Measurements from ENCODE around the gene TMEM61.

Gene TMEM61

GRCh38 chr1:54987919-54988705 lies 7.7 kb downstream of the TMEM61 start:
- Histone ChIP-seq H3K27me3 (ENCODE audit: low read depth, low read length) (no peaks in the 10 kb centered on the region), H3K27ac (ENCODE audit: low read length) (no peak overlapping the region), H3K9me3 (ENCODE audit: control insufficient read depth in 1 of 2, low read length in 2 of 2) (no peaks in the 10 kb centered on the region), H3K4me1 (ENCODE audit: control insufficient read depth in 1 of 2, insufficient read depth in 2 of 2, low read length in 2 of 2) (peaks cover 0 to 13% of the 10 kb centered on the region in 2 donors), H3K36me3 (ENCODE audit: control insufficient read depth in 1 of 2, insufficient read depth in 2 of 2, low read length in 2 of 2) (no peaks in the 10 kb centered on the region), H3K4me3 (ENCODE audit: low read depth in 1 of 2, low read length in 2 of 2) (no peak overlapping the region)

GRCh38 chr1:54988975-54989374 lies 8.5 kb downstream of the TMEM61 start:
- Histone ChIP-seq H3K27me3 (ENCODE audit: low read depth, low read length) (no peaks in the 10 kb centered on the region), H3K36me3 (ENCODE audit: control insufficient read depth in 1 of 2, insufficient read depth in 2 of 2, low read length in 2 of 2) (no peaks in the 10 kb centered on the region), H3K9me3 (ENCODE audit: control insufficient read depth in 1 of 2, low read length in 2 of 2) (no peaks in the 10 kb centered on the region), H3K4me3 (ENCODE audit: low read depth in 1 of 2, low read length in 2 of 2) (no peak overlapping the region), H3K27ac (ENCODE audit: low read length) (no peak overlapping the region), H3K4me1 (ENCODE audit: control insufficient read depth in 1 of 2, insufficient read depth in 2 of 2, low read length in 2 of 2) (peaks cover 0 to 13% of the 10 kb centered on the region in 2 donors)

DNA sequence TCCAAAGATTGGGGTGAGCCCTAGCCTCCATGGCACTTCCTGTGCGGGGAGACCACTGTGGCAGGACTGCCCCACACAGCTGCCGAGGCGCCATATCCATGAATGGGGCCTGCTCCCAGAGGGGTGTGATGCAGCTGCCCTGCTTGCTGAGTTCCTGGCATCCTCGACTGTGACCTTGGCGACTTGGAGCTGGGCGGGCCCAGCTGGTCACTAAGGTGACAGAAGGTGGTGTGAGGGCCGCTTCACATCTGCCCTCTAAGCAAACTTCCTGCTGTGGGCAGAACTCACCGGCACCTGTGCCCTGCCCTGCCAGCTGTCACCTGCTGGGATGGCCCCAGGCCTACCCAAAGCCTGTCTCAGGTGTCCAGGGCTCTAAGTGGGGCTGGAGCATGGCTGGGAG lies 9.0 kb downstream of the TMEM61 start:
- Histone ChIP-seq H3K9me3 (ENCODE audit: control insufficient read depth in 1 of 2, low read length in 2 of 2) (no peaks in the 10 kb centered on the region), H3K36me3 (ENCODE audit: control insufficient read depth in 1 of 2, insufficient read depth in 2 of 2, low read length in 2 of 2) (no peaks in the 10 kb centered on the region), H3K27me3 (ENCODE audit: low read depth, low read length) (no peaks in the 10 kb centered on the region), H3K4me3 (ENCODE audit: low read depth in 1 of 2, low read length in 2 of 2) (no peak overlapping the region), H3K27ac (ENCODE audit: low read length) (no peak overlapping the region), H3K4me1 (ENCODE audit: control insufficient read depth in 1 of 2, insufficient read depth in 2 of 2, low read length in 2 of 2) (peaks cover 0 to 13% of the 10 kb centered on the region in 2 donors)

- Histone ChIP-seq H3K27me3 (ENCODE audit: low read depth, low read length) (no peaks in the 10 kb centered on the region), H3K36me3 (ENCODE audit: control insufficient read depth in 1 of 2, insufficient read depth in 2 of 2, low read length in 2 of 2) (no peaks in the 10 kb centered on the region), H3K9me3 (ENCODE audit: control insufficient read depth in 1 of 2, low read length in 2 of 2) (no peaks in the 10 kb centered on the region), H3K4me3 (ENCODE audit: low read depth in 1 of 2, low read length in 2 of 2) (no peak overlapping the region), H3K4me1 (ENCODE audit: control insufficient read depth in 1 of 2, insufficient read depth in 2 of 2, low read length in 2 of 2) (peaks cover 0 to 13% of the 10 kb centered on the region in 2 donors), H3K27ac (ENCODE audit: low read length) (peak overlapping the region; percentile 43)
These were observed 9.8 kb downstream of the TMEM61 start for GRCh38 chr1:54989968-54990810.

GRCh38 chr1:54990916-54991315 lies 10.5 kb downstream of the TMEM61 start:
- Histone ChIP-seq H3K9me3 (ENCODE audit: control insufficient read depth in 1 of 2, low read length in 2 of 2) (no peaks in the 10 kb centered on the region), H3K36me3 (ENCODE audit: control insufficient read depth in 1 of 2, insufficient read depth in 2 of 2, low read length in 2 of 2) (no peaks in the 10 kb centered on the region), H3K27ac (ENCODE audit: low read length) (no peak overlapping the region), H3K4me3 (ENCODE audit: low read depth in 1 of 2, low read length in 2 of 2) (no peak overlapping the region), H3K27me3 (ENCODE audit: low read depth, low read length) (peaks cover 3% of the 10 kb centered on the region), H3K4me1 (ENCODE audit: control insufficient read depth in 1 of 2, insufficient read depth in 2 of 2, low read length in 2 of 2) (peaks cover 0 to 18% of the 10 kb centered on the region in 2 donors)

DNA sequence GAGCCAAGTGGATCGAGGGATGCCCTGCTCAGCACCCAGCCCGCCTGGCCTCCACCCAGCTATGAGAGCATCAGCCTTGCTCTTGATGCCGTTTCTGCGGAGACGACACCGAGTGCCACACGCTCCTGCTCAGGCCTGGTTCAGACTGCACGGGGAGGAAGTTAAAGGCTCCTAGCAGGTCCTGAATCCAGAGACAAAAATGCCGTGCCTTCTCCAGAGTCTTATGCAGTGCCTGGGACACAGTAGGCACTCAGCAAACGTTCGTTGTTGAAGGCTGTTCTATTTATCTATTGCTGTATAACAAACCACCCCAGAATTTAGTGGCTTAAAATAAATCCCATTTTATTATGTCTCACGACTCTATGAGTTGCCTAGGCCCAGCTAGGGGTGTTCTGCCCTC lies 11.5 kb downstream of the TMEM61 start:
- Histone ChIP-seq H3K36me3 (ENCODE audit: control insufficient read depth in 1 of 2, insufficient read depth in 2 of 2, low read length in 2 of 2) (no peaks in the 10 kb centered on the region), H3K4me3 (ENCODE audit: low read depth in 1 of 2, low read length in 2 of 2) (no peak overlapping the region), H3K27ac (ENCODE audit: low read length) (no peak overlapping the region), H3K27me3 (ENCODE audit: low read depth, low read length) (peaks cover 10% of the 10 kb centered on the region), H3K4me1 (ENCODE audit: control insufficient read depth in 1 of 2, insufficient read depth in 2 of 2, low read length in 2 of 2) (peaks cover 0 to 27% of the 10 kb centered on the region in 2 donors), H3K9me3 (ENCODE audit: control insufficient read depth in 1 of 2, low read length in 2 of 2) (no peaks in the 10 kb centered on the region)

DNA sequence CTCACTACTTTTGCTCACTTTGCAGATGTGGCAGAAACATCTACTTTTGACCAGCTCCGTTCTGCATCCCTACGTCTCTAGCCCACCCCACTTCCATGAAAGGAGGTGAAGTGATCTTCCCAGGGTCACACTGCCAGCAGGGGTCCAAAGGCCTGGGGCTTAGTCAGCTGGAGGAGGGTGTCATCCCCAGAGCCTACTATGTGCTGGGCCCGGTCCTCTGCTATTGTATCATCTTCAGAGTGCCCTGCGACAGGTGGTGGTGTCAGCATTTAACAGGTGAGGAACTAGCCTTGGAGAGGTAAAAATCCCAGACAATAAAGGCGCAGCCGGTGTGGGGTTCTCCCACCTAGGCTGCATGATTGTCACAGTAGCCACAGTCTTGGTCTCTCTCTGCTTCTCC lies 12.7 kb downstream of the TMEM61 start:
- no peak overlapping the region for H3K4me3 ChIP-seq (ENCODE audit: low read depth in 1 of 2, low read length in 2 of 2)
- H3K27ac ChIP-seq (ENCODE audit: low read length) = no peak overlapping the region
- H3K4me1 ChIP-seq (ENCODE audit: control insufficient read depth in 1 of 2, insufficient read depth in 2 of 2, low read length in 2 of 2) = peaks cover 0 to 26% of the 10 kb centered on the region in 2 donors
- H3K27me3 ChIP-seq (ENCODE audit: low read depth, low read length) = peaks cover 15% of the 10 kb centered on the region
- H3K36me3 ChIP-seq (ENCODE audit: control insufficient read depth in 1 of 2, insufficient read depth in 2 of 2, low read length in 2 of 2) = no peaks in the 10 kb centered on the region
- H3K9me3 ChIP-seq (ENCODE audit: control insufficient read depth in 1 of 2, low read length in 2 of 2) = no peaks in the 10 kb centered on the region

GRCh38 chr1:54994355-54994990 lies 14.0 kb downstream of the TMEM61 start:
- Histone ChIP-seq H3K9me3 (ENCODE audit: control insufficient read depth in 1 of 2, low read length in 2 of 2) (no peaks in the 10 kb centered on the region), H3K36me3 (ENCODE audit: control insufficient read depth in 1 of 2, insufficient read depth in 2 of 2, low read length in 2 of 2) (no peaks in the 10 kb centered on the region), H3K4me3 (ENCODE audit: low read depth in 1 of 2, low read length in 2 of 2) (no peak overlapping the region), H3K4me1 (ENCODE audit: control insufficient read depth in 1 of 2, insufficient read depth in 2 of 2, low read length in 2 of 2) (peaks cover 0 to 24% of the 10 kb centered on the region in 2 donors), H3K27ac (ENCODE audit: low read length) (no peak overlapping the region), H3K27me3 (ENCODE audit: low read depth, low read length) (peaks cover 15% of the 10 kb centered on the region)

DNA sequence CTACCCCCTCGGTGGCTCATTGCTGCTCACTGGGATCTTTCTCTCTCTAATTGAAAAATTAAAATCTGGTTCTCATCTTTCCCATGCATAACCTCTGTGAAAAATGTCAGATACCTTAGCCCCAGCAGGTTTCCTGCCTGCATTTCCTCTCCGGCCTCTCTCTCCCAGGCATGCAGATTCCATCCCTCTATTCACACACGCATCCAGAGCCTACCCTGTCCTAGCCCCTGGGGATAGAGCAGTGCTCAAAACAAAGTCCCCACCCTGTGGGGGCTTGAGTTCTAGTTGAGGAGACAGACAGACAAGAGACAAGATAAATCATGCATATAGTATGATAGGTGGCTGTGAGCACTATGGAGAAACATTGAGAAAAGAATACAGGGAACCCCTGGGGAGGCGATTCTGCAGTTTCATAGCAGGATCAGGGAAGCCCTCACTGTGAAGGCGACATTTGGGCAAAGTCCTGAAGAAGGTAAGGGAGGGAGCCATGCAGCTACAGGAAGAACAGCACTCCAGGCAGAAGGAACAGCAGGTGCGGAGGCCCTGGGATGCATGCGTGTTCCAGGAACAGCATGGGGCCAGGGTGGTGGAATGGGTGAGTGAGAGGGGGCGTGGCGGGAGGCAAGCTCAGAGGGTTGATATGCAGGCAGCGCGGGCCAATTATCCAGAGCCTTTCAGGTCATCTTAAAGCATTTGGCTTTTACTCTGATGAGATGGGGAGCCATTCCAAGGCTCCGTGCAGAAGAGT lies 14.8 kb downstream of the TMEM61 start:
- Histone ChIP-seq H3K36me3 (ENCODE audit: control insufficient read depth in 1 of 2, insufficient read depth in 2 of 2, low read length in 2 of 2) (no peaks in the 10 kb centered on the region), H3K4me3 (ENCODE audit: low read depth in 1 of 2, low read length in 2 of 2) (no peak overlapping the region), H3K4me1 (ENCODE audit: control insufficient read depth in 1 of 2, insufficient read depth in 2 of 2, low read length in 2 of 2) (peaks cover 0 to 21% of the 10 kb centered on the region in 2 donors), H3K9me3 (ENCODE audit: control insufficient read depth in 1 of 2, low read length in 2 of 2) (no peaks in the 10 kb centered on the region), H3K27me3 (ENCODE audit: low read depth, low read length) (peaks cover 15% of the 10 kb centered on the region), H3K27ac (ENCODE audit: low read length) (no peak overlapping the region)

DNA sequence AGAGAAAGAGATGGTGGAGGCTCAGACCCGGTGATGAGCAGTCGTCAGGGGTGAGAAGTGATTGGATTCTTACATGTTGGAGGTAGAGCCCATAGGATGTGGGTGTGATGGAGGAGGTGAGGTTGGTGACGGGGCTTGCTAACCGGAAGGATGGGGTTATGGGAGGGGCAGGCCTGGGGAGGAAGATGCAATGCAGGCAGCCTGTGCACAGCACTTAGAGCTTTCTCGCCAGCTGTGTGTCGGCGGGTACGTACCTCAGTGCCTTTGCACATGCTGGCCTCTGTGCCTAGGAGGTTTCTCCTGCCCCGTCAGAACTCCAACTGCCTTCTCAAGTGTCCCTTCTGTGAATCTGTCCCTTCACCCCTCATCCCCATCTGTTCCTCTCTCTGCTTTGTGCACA lies 15.4 kb downstream of the TMEM61 start:
- H3K27ac ChIP-seq (ENCODE audit: low read length) = no peak overlapping the region
- no peaks in the 10 kb centered on the region for H3K36me3 ChIP-seq (ENCODE audit: control insufficient read depth in 1 of 2, insufficient read depth in 2 of 2, low read length in 2 of 2)
- H3K4me1 ChIP-seq (ENCODE audit: control insufficient read depth in 1 of 2, insufficient read depth in 2 of 2, low read length in 2 of 2) = peaks cover 0 to 15% of the 10 kb centered on the region in 2 donors
- no peaks in the 10 kb centered on the region for H3K9me3 ChIP-seq (ENCODE audit: control insufficient read depth in 1 of 2, low read length in 2 of 2)
- no peak overlapping the region for H3K4me3 ChIP-seq (ENCODE audit: low read depth in 1 of 2, low read length in 2 of 2)
- peaks cover 15% of the 10 kb centered on the region for H3K27me3 ChIP-seq (ENCODE audit: low read depth, low read length)

Measured in muscle layer of duodenum (tissue), 2 donors.